ENCODE measurements around the gene TBC1D2. TPM values are rescaled to one million over a fixed set of nuclear protein-coding genes. Genes with fewer than 3 reads are reported as not detected.

Gene TBC1D2
- total and polyA plus RNA-seq, 2 experiments from 2014 or later, result 3.7 to 6.8 TPM

GRCh38 chr9:98227883-98228282 is 27.6 kb downstream of the TBC1D2 start (continued):
- TF ChIP-seq ZNF462 (CRISPR knock-in tag; IDR thresholded peaks at IDR 0.05), result no peak
- no peak for TF ChIP-seq ZNF331 (CRISPR knock-in tag; IDR thresholded peaks at IDR 0.05; ENCODE audit: low read depth)
- no peak for TF ChIP-seq NANOG (IDR thresholded peaks at IDR 0.05; ENCODE audit: borderline replicate concordance)

GRCh38 chr9:98226957-98227356 is 28.5 kb downstream of the TBC1D2 start:
- no peaks in the 10 kb centered on the region for H3K9me3 Mint-ChIP-seq
- no peak overlapping the region for H2AFZ ChIP-seq
- H3K4me3 Mint-ChIP-seq, result no peak overlapping the region
- no peaks in the 10 kb centered on the region for H3K4me1 ChIP-seq (ENCODE audit: insufficient read depth)
- no peak overlapping the region for H3K27ac ChIP-seq (ENCODE audit: low read depth)
- no peaks in the 10 kb centered on the region for H3K27me3 ChIP-seq (ENCODE audit: insufficient read depth)
- no peaks in the 10 kb centered on the region for H3F3A ChIP-seq (replicated peaks; ENCODE audit: low read depth)
- H3K9me2 ChIP-seq (ENCODE audit: insufficient read depth), result no peaks in the 10 kb centered on the region
- H3K36me3 ChIP-seq (ENCODE audit: insufficient read depth), result no peaks in the 10 kb centered on the region
- no peaks in the 10 kb centered on the region for H3K79me2 ChIP-seq (replicated peaks; ENCODE audit: insufficient read depth)
- peaks cover 2% of the 10 kb centered on the region for H3K27me3 Mint-ChIP-seq (ENCODE audit: insufficient read depth, low read depth, poor library complexity)
- DNase-seq (ENCODE audit: low spot score) (no peak), ATAC-seq (no peak)
- H3K4me3 ChIP-seq, result no peak overlapping the region
- peaks cover 17% of the 10 kb centered on the region for H3K36me3 Mint-ChIP-seq (ENCODE audit: low read depth)
- peaks cover 8% of the 10 kb centered on the region; the same call in 2 of the 3 replicates for H3K4me1 Mint-ChIP-seq
- H3K27ac Mint-ChIP-seq, result no peak overlapping the region
- H4K20me1 ChIP-seq (replicated peaks; ENCODE audit: insufficient read depth), result no peaks in the 10 kb centered on the region; the same call in 1 of the 2 replicates
- H3K4me2 ChIP-seq, result no peak overlapping the region
- TF ChIP-seq EZH2phosphoT487 (IDR thresholded peaks at IDR 0.05; ENCODE audit: unreplicated experiment), result no peak
- no peak for TF ChIP-seq EZH2 (IDR thresholded peaks at IDR 0.05; ENCODE audit: low read depth, unreplicated experiment)
- no peak for TF ChIP-seq ZNF331 (CRISPR knock-in tag; IDR thresholded peaks at IDR 0.05; ENCODE audit: low read depth)
- TF ChIP-seq ZNF114 (CRISPR knock-in tag; IDR thresholded peaks at IDR 0.05), result no peak
- no peak for TF ChIP-seq POLR2AphosphoS5 (IDR thresholded peaks at IDR 0.05; ENCODE audit: low read depth)
- no peak for TF ChIP-seq JUNB (IDR thresholded peaks at IDR 0.05; ENCODE audit: unreplicated experiment)
- no peak for TF ChIP-seq ZNF462 (CRISPR knock-in tag; IDR thresholded peaks at IDR 0.05)
- TF ChIP-seq ETS1 (IDR thresholded peaks at IDR 0.05), result no peak
- no peak for TF ChIP-seq NANOG (IDR thresholded peaks at IDR 0.05; ENCODE audit: borderline replicate concordance)
